C4-2B (cell line): ENCODE results near the gene SMOC2.

Experiments used
- H3K27ac ChIP-seq: fragments of 450-650 bp; 2 replicates; pipeline ENCODE4 v1.5.1; 2017
- ZFX ChIP-seq: fragments of 450-650 bp; IDR thresholded peaks from 2 replicates; pipeline ENCODE4 v1.6.1; 2017
- TF ChIP-seq, protein P1 (sequence below): fragments of 450-650 bp; conservative IDR thresholded peaks from 2 replicates; pipeline ENCODE4 v1.5.1; 2017; ENCODE audit warnings: mild to moderate bottlenecking

SMOC2 gene

DNA sequence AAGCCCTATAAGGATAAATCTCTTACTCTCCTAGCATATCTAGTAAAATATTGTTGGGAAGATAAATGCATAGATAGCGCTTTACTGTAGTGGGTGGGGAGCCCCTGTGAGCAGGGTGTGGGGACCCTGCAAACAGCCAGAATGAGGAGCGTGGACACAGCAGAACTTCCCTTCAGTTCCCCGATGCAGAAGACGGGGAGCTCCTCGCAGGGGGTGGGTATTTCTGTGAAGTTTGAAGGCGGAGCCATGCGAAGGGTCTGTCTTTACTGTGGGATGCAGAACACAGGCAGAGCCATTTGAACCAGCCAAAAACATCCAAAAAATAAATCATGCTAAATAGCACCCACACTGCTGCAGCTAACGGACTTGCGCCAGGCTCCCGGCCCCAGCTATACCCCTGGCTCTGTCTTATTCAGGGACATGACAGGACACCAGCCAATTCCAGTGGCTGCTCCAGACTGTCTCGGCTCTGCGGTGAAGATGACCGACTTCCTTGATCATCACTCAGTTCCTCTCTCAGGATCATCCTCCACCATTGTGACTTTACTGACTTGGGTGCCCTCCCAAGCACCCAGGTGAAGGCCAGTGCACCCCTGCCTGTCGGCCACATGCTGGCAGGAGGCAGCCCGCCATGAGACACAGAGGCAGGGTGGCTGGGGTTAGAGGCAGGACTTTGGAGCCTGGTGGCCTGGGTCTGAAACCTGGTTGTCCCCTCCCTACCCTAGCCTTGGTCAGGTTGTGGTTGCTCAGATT, 134.5 kb downstream of the SMOC2 start:
- TF ChIP-seq, protein P1, sequence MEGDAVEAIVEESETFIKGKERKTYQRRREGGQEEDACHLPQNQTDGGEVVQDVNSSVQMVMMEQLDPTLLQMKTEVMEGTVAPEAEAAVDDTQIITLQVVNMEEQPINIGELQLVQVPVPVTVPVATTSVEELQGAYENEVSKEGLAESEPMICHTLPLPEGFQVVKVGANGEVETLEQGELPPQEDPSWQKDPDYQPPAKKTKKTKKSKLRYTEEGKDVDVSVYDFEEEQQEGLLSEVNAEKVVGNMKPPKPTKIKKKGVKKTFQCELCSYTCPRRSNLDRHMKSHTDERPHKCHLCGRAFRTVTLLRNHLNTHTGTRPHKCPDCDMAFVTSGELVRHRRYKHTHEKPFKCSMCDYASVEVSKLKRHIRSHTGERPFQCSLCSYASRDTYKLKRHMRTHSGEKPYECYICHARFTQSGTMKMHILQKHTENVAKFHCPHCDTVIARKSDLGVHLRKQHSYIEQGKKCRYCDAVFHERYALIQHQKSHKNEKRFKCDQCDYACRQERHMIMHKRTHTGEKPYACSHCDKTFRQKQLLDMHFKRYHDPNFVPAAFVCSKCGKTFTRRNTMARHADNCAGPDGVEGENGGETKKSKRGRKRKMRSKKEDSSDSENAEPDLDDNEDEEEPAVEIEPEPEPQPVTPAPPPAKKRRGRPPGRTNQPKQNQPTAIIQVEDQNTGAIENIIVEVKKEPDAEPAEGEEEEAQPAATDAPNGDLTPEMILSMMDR, result no peak
- no peak for TF ChIP-seq ZFX
- no peak overlapping the region for H3K27ac ChIP-seq

DNA sequence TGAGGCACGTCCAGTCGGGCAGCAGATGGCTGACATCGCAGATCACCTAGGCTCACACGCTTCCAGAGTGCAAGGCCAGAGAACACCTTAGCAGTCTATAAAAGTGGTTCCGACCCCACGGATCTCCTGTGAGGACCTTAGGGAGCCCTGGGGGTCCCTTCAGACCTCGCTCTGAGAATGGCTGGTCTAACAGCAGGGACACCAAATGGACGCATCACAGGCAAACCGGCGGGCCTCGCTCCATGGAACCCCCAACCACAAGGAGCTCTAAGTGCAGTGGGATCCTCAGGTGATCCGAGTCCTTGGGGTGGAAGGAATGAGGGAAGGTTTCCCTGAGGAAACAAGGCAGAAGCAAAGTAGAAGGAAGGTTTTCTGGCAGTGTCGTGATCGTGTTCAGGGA, 135.4 kb downstream of the SMOC2 start:
- TF ChIP-seq, protein P1, result no peak
- TF ChIP-seq ZFX, result no peak

DNA sequence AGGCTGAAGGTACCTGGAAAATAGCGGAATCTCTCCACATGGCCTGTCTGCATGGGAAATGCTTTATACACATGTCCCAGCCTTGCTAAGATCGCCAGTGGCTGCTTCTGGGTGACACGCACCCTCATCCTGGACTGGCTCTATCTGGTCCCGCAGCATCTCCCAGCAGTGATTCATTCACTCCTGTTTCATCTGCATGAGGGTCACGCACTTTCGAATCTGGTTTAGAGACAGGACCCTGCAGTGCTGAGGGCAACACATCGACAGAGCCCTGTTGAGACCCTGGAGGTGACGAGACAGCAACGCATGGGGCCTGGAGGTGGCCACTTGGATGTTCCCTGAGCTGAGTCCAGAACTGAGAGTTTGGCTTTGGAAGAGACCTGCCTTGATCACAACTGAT, 136.5 kb downstream of the SMOC2 start:
- TF ChIP-seq ZFX, result no peak
- TF ChIP-seq, protein P1, result no peak

More for the DNA sequence above, 135.4 kb downstream of the SMOC2 start:
- H3K27ac ChIP-seq, result no peak overlapping the region

DNA sequence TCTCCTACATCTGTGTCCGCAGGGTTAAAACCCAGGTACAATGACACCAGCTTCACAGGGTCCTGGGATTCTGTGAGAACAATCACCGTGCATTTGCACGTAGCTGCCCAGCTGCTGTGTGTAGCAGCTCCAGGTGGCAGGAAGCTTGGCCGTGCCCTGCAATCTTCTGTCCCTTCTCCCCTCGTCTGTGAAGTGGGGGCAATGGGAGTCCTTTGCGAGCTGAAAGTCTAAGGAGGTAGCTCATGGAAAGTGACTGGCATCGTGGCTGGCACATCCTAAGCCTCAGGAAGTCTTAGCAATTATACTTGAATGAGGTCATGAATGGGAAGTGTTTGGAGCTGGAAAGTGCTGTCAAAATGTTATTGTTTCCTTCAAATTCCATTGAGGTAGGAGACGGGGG, 137.1 kb downstream of the SMOC2 start:
- TF ChIP-seq ZFX, result no peak
- TF ChIP-seq, protein P1, result no peak
- no peak overlapping the region for H3K27ac ChIP-seq

More for the DNA sequence above, 136.5 kb downstream of the SMOC2 start:
- no peak overlapping the region for H3K27ac ChIP-seq

DNA sequence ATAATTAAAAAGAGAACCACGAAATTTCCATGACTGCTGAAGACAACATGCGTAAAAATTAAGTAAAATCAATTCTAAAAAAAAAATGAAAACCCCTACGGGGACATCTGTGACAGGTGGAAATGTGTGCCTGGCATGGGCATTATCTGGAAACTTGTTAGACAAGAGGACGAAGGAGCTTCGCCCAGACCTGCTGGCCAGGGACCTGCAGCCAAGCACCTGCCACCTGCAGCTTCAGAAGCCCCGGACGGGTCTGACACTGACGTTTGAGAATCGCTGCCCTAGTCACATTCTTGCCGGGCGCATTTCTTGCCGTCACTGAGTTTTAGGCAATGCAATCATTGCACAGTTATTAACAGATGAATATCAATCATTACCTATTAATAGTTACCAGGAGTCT, 140.3 kb downstream of the SMOC2 start:
- TF ChIP-seq, protein P1, result no peak
- TF ChIP-seq ZFX, result no peak
- H3K27ac ChIP-seq, result no peak overlapping the region

DNA sequence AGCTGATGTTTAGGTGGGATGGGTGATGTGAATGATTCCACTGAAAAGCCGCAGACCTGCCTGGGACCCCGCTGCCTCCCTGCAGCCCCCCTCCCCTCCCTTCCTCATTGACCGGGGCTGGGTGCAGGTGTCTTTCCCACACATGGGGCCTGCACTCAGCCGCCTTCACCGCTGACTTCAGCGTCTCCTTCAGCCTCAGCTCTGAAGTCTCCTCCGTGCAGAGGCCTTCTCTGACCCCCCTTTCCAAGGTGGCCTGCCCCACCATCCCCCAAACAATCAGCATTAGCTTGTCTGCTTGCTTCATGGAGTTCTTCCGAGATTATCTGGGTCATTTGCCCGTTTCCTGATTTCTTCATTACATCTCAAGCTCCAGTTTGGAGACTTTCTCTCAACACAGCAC, 140.7 kb downstream of the SMOC2 start:
- H3K27ac ChIP-seq, result no peak overlapping the region
- TF ChIP-seq, protein P1, result no peak
- no peak for TF ChIP-seq ZFX

DNA sequence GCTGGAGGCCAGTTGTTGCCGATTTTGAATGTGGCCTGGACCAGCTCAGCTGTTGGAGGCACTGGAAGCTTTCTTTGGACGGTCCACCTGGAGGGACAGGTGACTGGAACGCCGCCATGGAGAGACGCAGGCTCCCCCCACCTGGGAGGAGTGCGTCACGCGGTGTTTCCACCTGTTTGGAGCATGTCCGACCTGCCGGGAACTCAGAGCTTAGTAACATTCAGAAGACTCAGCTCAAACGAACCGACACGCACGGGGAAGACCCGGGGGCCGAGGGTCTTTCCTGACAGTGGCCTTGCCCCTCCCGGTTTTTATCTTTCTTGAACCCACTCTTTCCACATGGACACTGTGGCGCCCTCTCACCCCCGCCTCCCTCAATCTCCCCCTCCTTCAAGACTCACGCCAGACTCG, 141.6 kb downstream of the SMOC2 start:
- no peak overlapping the region for H3K27ac ChIP-seq
- no peak for TF ChIP-seq ZFX
- TF ChIP-seq, protein P1, result no peak
